Kasumi-1 (cell line): ENCODE results near the gene LTBP4.

Experiments used
- DNase-seq, 2 experiments: peaks; one replicate each; lab custom pipeline; 2025; lab: John Stamatoyannopoulos, UW

The LTBP4 gene

DNA sequence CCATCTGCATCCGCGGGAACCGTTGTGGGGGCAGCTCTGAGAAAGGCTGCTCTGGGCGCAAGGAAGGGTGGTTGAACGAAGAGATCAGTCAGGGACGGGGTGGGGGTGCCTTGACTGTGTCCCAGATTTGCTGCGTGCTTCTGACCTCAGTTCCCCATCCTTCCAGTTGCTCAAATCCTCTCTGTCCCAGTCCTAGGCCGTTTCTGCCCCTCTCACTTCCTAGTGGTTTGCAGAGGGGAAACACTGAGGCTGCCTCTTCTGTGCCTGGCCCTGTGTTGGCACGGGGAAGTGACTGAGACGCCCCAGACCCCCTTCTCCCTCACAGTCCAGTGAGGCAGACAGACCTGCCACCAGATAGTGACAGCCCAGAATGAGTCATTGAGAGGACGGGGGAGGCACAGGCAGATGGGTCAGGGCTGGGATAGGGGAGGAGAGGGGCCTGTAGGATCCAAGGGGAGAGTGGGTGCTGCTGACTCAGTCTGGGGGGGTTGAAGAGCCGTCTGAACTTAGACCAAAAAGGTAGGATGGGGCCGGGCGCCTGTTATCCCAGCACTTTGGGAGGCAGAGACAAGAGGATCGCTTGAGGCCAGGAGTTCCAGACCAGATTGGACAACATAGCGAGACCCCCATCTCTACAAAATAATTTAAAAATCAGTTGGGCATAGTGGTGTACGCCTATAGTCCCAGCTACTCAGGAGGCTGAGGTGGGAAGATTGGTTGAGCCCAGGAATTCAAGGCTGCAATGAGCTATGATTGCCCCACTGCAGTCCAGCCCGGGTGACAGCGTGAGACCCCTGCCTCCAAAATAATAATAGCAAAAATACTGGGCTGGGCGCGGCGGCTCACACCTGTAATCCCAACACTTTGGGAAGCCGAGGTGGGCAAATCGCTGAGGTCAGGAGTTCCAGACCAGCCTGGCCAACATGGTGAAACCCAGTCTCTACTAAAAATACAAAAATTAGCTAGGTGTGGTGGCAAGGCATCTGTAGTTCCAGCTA lies 62.8 kb downstream of the LTBP4 start:
- DNase-seq = peak; percentile 18 to 42

DNA sequence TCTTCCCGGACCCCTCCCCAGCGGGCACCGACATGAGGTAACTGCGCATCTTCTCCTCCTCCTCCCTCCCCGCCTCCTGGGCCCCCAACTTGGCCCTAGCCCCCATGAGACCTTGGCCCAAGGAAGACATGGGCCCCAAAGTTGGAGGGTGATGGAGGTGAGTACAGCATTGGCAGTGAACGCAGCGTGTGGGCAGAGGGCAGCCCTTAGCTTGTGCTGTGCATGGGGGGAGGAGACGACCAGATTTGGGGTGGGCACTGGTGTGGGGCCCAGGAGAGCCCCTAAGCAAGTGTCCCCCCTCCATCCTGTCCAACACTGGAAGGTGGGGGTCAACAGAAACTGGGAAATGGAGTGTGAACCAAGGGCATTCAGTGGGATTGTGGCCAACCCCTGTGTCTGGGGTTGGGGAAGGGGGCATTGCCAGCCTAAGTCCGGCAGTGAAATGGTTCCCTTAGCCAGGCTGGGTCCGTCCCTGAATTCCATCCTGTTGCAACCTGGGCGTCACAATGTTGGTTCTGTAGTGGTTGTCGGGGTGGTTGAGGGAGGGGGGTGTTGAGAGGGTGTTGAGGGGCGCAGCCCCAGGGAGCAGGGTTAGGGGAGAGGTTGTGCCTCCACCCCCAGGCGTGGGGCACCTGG lies 65.8 kb downstream of the LTBP4 start:
- DNase-seq = no peak

DNA sequence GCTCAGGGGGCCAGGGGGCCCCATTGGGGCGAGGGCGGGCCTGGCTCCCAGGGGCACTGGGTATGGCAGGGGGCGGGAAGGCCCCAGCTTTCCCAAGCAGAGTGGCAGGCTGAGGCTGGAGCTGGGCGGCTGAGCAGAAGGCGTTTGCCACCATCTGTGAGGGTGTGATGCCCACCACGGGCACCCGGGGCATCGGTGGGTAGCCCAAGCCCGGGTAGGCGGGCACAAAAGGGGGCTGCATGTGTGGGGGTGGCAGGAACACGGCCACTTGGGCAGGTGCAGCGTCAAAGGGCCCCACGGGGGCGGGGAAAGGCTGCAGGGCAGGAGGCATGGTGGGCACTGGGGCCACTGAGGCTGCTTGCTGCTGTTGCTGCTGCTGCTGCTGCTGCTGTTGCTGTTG lies 66.4 kb downstream of the LTBP4 start:
- DNase-seq = no peak

DNA sequence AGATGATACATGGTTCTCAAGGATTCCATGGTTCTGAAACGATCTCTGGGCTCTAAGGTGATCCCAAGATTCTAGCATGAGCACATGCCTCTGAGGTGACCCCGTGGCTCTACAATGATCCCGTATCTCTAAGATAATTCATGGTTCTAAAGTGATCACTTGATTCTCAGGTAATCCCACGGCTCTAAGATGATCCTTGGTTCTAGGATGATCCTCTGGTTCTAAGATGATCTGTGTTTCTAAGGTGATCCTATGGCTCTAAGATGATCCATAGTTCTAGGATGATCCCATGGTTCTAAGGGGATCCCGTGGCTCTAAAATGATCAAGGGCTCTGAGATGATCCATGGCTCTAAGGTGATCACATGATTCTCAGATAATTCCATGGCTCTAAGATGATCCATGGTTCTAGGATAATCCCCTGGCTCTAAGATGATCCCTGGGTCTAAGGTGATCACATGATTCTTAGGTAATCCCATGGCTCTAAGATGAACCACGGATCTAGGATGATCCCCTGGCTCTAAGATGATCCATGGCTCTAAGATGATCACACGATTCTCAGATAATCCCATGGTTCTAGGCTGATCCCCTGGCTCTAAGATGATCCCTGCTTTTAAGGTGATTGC lies 67.9 kb downstream of the LTBP4 start:
- no peak for DNase-seq

DNA sequence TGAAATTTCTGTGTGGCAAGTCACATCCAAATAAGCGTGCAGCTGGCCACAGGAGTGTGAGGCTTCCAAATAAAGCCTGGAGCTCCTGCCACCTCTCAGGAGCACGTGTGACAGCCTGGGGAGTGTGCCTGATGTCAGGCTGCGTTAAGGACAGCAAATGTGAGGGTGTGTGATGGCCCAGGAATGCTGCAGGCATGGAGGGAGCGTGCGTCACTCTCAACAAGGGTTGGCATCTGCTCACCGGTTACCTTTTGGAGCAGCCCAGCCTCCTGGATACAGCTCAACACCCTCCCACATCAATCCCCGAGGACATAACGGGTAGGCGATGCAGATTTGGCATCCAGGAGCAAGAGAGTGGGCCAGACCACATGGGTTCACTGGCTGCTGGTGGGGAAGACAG lies 70.2 kb downstream of the LTBP4 start:
- no peak for DNase-seq

DNA sequence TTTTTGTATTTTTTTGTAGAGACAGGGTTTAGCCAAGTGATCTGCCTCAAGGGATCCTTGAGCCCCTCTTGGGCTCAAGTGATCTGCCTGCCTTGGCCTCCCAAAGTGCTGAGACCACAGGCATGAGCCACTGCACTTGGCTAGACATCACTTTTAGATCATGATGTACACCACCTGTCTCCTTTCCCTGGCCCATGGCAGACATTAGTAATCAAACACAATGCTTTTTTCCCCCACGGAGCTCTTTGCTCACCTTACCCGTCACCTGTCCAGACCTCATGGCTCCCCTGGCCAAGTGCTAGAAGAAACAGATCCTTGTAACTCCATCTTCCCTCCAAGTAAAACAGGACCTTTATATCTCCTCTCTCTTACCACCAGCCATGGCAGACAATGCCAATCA lies 70.9 kb downstream of the LTBP4 start:
- no peak for DNase-seq

DNA sequence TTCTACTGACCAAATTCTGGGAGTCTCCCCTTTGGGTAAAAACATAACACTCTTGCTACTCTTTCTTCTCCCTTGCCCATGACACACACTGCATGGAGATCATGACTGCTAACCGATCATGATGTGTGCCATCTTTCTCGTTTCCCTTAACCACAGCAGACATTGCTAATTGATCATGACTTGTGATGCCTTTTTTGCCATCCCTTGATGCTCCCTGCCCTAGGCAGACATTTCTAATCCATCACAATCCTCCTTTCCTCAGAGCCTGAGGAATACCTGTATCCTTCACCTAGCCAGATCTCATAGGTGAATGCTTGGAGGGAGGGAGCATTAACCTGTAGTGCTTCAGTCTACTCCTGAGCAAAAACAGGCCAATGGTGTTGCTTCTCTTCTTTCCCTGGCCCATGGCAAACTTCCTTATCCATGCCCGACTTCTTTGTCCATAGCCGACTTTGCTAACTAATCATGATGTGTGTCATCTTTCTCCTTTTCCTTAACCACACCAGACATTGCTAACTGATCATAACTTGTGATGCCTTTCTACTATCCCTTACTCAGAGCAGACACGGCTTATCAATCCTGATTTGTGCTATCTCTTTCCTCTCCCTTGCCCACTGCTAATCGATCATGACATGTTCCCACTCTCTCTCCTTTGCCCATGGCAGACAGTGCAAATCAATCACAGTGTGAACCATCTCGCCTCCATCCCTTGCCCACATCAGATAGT lies 71.6 kb downstream of the LTBP4 start:
- no peak for DNase-seq

DNA sequence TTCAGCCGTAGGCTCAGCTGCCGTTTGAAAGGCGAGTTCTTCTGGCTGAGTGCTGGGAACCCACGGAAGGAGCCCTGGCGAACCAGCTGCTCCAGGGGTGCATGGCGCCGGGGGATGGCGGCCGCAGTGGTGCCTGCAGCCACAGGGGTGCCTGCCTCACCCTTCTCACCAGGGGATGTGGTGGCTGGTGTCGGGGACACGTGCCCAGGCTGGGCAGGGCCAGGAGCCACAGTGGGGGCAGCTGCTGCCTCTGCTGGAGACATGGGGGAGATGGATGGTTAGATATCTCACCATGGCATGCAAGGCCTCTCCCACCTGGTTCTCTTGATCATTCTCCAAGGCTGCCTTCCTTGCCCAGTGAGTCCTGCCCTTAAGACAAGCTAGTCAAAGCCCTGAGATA lies 72.2 kb downstream of the LTBP4 start:
- no peak for DNase-seq

DNA sequence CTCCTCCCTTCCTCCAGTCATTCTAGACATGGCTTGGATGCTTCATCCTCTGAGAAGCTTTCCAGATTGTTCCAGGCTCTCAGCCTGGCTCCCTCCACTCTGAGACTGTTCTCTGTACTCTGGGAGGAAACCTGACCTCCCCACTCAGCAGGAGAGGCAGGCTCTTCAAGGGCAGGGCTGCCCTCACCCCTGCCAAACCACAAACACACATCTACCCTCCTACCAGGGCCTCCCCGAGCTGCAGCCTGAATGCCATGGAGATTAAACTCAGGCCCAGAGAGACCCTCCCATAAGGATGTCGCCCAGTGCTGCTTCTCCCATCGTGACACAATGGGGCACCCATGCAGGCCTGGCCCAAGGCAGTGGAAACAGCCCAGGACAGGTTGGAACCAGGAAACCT lies 73.1 kb downstream of the LTBP4 start:
- DNase-seq = no peak

DNA sequence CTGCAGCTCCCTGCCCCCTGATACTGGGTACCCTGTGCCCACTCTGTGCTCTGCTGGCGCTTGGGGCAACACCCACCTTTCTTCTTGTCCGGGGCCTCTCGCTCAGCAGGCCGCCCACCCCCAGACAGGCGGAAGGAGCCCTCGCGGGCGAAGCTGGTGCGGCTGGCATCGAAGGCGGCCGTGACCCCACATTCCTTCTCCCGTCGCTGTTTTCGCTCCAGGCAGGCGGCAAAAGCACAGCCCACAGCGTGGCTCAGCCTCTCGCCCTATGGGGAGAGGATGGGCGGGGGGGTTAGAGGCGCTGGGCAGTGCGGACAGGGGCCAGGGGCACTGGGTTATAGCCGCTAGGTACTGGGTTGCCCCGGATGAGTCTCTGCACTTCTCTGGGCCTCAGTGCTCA lies 76.0 kb downstream of the LTBP4 start:
- no peak for DNase-seq
